Activated CD8-positive, alpha-beta T cell treated with anti-CD3 and anti-CD28 coated beads, Interleukin-2, amount 10 ng/mL, durations not matched to agents 7 days and 5 days (primary cell): ENCODE measurements around the gene CEP89. TPM values are rescaled to one million over a fixed set of nuclear protein-coding genes. Genes with fewer than 3 reads are reported as not detected.
"Not testable (repeated sequence)": the region's sequence is repeated elsewhere in the genome, so short reads cannot be mapped to it uniquely, and the experiment has no call there.

Experiments
- ATAC-seq: fragments of 150-1000 bp; cut with Tn5 transposase; one replicate; pipeline ENCODE4 v1.10.0; 2021; ENCODE audit warnings: moderate library complexity
- CTCF ChIA-PET: fragments of 350-600 bp; sonication (Branson Sonifier 250); formaldehyde crosslinking; loops from one replicate; lab custom pipeline; 2021; ENCODE audit warnings: antibody characterized with exemption; lab: Charles Lee
- POLR2A ChIA-PET: fragments of 350-600 bp; sonication (Branson Sonifier 250); formaldehyde crosslinking; loops from one replicate; lab custom pipeline; 2021; ENCODE audit warnings: antibody characterized with exemption; lab: Charles Lee
- DNase-seq: peaks from one replicate; pipeline ENCODE4 v3.0.0-alpha.2; 2020
- H3K27ac Mint-ChIP-seq: one replicate; pipeline ENCODE4 v1.8.0; 2021; ENCODE audit warnings: mild to moderate bottlenecking, mixed read lengths
- H3K27me3 Mint-ChIP-seq: one replicate; pipeline ENCODE4 v1.8.0; 2021; ENCODE audit warnings: low read depth, mixed read lengths
- H3K36me3 Mint-ChIP-seq: one replicate; pipeline ENCODE4 v1.8.0; 2021; ENCODE audit warnings: low read depth, mixed read lengths
- H3K4me1 Mint-ChIP-seq: one replicate; pipeline ENCODE4 v1.8.0; 2021; ENCODE audit warnings: low read depth, mixed read lengths
- H3K4me3 Mint-ChIP-seq: one replicate; pipeline ENCODE4 v1.8.0; 2021; ENCODE audit warnings: mild to moderate bottlenecking, mixed read lengths
- H3K9me3 Mint-ChIP-seq: one replicate; pipeline ENCODE4 v1.8.0; 2022; ENCODE audit warnings: mixed read lengths; ENCODE audit not compliant: insufficient read depth
- total RNA-seq, 2 experiments: library from RNA; stranded (reverse); gene quantifications; one replicate each; pipeline ENCODE4 v1.2.3, GENCODE V29; 2021

CEP89 gene
- total RNA-seq, 2 experiments from 2014 or later = 20.0 to 23.2 TPM

DNA sequence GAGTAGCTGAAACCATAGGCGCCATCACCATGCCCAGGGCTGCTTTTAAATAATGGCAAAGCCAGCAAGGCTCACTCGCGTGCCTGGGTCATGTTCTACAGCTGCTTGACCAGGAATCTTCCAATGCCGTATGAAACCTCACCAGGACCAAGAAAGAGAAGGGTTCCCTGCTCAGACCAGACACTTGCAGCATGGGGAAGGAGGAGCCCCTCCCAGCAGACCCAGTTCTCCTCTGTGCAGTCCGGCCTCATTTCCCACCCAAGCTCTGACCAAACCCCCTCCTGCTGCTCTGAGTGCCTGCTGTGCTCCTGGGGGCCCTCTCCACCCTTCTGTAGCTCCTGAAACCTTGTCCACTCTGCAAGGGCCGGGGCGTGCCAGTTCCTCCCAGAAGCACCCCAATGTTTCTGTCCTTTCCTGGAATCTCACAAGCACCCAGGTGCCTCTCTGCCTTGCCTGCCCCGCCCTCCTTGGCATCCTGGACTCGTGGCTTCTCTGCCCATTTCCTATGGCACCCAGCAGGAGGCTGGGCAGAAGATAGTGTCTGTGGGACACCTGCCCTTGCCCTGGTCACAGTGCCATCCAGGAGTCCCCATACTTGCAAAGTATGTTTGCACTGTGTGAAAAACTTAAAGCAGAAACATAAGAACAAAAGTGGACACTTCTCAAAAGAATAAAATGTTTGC is 95.4 kb downstream of the CEP89 start:
- CTCF ChIA-PET = no interaction called here
- Mint-ChIP-seq H3K9me3 (no peaks in the 10 kb centered on the region), H3K4me1 (peaks cover 6% of the 10 kb centered on the region), H3K27ac (no peak overlapping the region), H3K36me3 (no peaks in the 10 kb centered on the region), H3K4me3 (no peak overlapping the region), H3K27me3 (no peaks in the 10 kb centered on the region)
- POLR2A ChIA-PET = no interaction called here
- DNase-seq = no peak
- no peak for ATAC-seq

DNA sequence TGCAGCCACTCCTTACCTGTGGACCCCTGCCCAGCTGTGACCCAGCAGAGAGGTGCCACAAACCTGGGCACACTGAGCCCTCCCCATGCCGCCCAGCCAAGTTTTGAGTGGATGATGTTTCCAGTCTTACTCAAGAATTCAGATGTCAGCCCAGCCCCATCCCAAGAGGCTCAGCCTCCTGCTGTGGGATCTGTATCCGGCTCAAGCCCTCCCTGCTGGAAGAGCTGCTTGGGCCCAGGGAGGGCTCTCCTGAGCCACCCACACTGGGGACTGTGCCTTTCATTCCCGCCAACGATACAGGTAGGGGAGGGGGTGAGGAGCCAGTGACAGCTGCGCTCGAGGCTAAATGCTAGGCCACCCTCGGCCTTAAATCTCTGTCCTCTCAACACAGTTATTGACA is 96.3 kb downstream of the CEP89 start:
- Mint-ChIP-seq H3K27me3 (no peaks in the 10 kb centered on the region), H3K27ac (no peak overlapping the region), H3K4me1 (peaks cover 6% of the 10 kb centered on the region), H3K4me3 (no peak overlapping the region), H3K36me3 (no peaks in the 10 kb centered on the region), H3K9me3 (no peaks in the 10 kb centered on the region)
- no peak for DNase-seq
- ChIA-PET POLR2A (no interaction called here), CTCF (no interaction called here)
- ATAC-seq = no peak

DNA sequence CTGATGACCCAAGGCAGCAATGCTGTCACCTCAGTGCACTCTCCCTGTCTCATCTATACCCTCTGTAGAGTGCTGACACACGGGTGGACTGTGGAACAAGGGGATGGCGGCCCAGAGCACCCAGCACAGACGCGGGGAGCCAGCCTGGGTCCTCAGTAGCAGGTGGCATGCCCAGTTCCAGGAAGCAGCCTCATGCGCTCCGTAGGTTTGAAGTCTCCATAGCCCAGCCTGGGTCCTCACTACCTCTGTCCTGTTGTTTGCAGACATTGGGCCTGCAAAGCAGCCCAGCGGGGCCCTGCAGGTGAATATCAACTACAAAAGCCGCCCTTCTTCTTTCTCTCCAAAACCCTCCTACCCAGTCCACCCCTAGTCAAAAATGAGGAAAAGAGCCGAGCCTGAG is 97.2 kb downstream of the CEP89 start:
- H3K4me1 Mint-ChIP-seq = peaks cover 6% of the 10 kb centered on the region

DNA sequence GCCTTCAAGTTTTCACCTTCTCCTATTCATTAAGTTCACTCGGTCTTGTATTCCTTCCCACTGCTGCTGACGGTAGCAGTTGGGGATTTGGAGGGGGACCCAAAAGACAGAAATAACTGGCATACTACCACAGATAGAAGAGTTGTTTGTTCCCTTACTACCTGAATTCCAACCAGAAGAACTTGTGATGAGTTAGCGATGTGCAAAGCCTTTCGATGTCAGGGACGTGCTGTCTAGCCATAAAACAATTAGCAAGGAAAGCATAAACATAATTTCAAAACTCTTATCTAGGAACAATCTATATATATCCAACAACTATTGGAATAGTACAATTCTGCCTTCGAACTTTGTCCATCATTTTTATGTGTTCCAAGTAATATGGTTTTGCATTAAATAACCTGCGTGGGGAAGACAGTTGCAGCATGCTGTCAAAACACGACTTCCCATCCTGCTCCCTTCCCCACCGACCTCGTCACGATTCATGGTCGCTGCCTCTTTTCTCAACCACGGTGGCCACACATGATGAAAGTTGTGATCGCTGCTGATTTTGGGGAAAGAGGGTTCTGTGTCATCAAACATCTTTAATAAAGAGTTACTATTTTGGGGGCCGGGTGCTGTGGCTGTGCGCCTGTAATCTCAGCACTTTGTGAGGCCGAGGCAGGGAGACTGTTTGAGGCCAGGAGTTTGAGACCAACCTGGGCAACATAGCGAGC is 98.4 kb downstream of the CEP89 start:
- POLR2A ChIA-PET = no interaction called here
- H3K4me1 Mint-ChIP-seq = peaks cover 6% of the 10 kb centered on the region
- H3K4me3 Mint-ChIP-seq = no peak overlapping the region
- no peaks in the 10 kb centered on the region for H3K27me3 Mint-ChIP-seq
- CTCF ChIA-PET = no interaction called here
- no peak overlapping the region for H3K27ac Mint-ChIP-seq
- no peak for DNase-seq
- no peaks in the 10 kb centered on the region for H3K9me3 Mint-ChIP-seq
- no peak for ATAC-seq
- H3K36me3 Mint-ChIP-seq = no peaks in the 10 kb centered on the region

More for the DNA sequence above, 97.2 kb downstream of the CEP89 start:
- DNase-seq (no peak), ATAC-seq (no peak)
- H3K36me3 Mint-ChIP-seq = no peaks in the 10 kb centered on the region
- H3K27me3 Mint-ChIP-seq = no peaks in the 10 kb centered on the region
- H3K9me3 Mint-ChIP-seq = no peaks in the 10 kb centered on the region
- CTCF ChIA-PET = no interaction called here
- no peak overlapping the region for H3K4me3 Mint-ChIP-seq
- POLR2A ChIA-PET = no interaction called here
- no peak overlapping the region for H3K27ac Mint-ChIP-seq

DNA sequence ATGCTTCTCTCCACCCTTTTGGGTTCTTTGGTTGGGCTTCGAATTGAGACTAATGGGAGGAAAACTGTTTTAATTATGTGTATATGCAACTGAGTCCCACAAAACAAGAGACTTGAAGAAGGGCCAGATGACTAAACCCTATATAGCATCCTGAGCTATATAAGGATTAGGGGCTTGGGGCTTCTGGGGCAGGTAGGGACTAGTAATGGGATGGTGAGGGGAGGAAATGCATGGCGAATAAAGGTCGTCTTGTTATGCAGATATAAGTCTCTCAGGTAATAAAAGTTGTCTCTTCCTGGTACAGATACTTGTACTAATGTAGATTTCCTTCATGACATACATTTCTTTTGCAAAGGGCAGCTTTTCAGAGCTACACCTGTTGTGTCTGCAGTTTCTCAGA is 99.4 kb downstream of the CEP89 start:
- Mint-ChIP-seq H3K4me3 (no peak overlapping the region), H3K27ac (no peak overlapping the region), H3K4me1 (peaks cover 6% of the 10 kb centered on the region), H3K9me3 (no peaks in the 10 kb centered on the region), H3K27me3 (no peaks in the 10 kb centered on the region), H3K36me3 (no peaks in the 10 kb centered on the region)
- no peak for DNase-seq
- CTCF ChIA-PET = no interaction called here
- ATAC-seq = no peak
- POLR2A ChIA-PET = no interaction called here

DNA sequence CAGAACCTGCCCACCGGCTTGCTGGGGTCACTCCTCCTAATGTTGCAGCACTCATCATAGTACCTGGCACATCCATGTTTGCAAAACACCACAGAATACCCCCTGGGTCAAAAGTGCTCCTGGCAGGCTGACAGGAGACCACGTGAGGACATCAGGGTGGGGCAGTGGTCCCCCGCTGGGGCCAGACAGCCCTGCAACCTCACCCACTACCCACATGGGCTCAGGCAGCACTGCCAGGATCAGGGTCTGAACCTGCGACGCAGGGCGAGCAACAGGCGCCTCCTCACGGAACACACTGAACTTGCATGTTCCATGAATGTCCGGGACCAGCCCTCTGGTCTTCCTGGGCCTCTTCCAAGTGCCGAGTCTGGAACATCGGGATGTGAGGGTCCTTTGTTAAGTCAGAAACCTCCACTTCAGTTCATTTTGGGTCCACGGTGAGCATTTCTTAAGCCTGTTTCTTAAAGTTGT is 100.7 kb downstream of the CEP89 start:
- no peaks in the 10 kb centered on the region for H3K9me3 Mint-ChIP-seq
- no peaks in the 10 kb centered on the region for H3K27me3 Mint-ChIP-seq
- no peaks in the 10 kb centered on the region for H3K36me3 Mint-ChIP-seq
- ChIA-PET CTCF (no interaction called here), POLR2A (no interaction called here)
- H3K4me1 Mint-ChIP-seq = no peaks in the 10 kb centered on the region
- H3K27ac Mint-ChIP-seq = no peak overlapping the region
- ATAC-seq (no peak), DNase-seq (no peak)
- no peak overlapping the region for H3K4me3 Mint-ChIP-seq

DNA sequence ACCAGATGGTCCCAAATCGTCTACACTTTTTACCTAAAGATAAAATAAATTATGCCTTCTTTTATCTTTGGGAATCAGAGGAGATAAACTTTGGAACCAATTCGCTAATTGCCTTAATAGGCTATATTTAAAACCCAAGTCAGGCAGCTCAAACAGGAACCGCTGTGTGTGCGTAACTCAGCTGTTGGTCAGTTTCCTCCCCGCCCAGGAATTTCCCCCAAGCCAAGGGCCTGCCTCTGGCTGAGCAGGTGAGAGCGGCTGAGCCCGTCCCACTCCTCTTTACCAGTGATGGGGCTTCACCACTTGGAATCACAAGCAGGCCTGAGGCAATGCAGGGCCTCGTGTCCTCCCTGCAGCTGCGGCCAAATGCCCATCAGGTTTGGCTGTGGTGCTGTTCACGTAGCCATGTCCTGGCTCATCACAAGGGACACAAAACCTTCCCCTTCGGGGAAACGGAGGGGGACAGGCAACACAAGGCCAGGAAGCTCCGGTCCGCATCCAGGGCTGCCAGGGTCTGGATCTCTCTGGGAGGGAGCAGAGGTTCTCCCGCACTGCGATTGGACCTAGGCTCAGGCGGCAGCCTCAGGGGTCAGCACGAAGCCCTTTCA is 101.7 kb downstream of the CEP89 start:
- Mint-ChIP-seq H3K36me3 (no peaks in the 10 kb centered on the region), H3K9me3 (no peaks in the 10 kb centered on the region), H3K4me1 (no peaks in the 10 kb centered on the region), H3K27ac (no peak overlapping the region), H3K27me3 (no peaks in the 10 kb centered on the region), H3K4me3 (no peak overlapping the region)
- ATAC-seq (no peak), DNase-seq (no peak)
- POLR2A ChIA-PET = no interaction called here
- CTCF ChIA-PET = no interaction called here

DNA sequence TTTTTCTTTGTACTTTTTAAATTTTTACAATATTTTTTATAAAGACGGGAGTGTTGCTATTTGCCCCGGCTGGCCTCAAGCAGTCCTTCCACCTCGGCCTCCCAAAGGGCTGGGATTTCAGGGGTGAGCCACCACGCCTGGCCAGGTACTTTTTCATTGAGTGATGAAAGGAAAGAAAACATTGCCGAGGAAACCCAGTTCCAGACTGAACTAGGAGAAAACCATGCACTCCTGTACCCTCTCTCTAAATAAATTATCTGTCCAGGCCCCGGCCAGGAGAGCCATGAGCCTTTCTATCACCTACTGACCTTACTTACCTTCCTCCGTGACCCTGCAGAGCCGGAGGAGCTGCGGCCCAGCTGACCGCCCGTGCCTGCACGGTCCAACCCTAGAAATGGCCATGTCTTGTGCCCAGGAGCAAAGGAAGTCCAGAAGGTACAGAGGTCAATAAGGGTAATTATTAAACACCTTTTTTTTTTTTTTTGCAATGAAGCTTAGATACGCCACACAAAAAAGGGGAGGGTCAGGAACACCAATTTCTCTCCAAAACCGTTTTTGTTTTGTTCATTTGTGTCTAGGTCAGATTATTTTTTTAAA is 102.3 kb downstream of the CEP89 start, which contains the start of gene SLC7A9:
SLC7A9 (minus strand) TSS at position 399 of the 597 bp plus-strand sequence. CDS start 1,233 bp downstream, outside the sequence.
- no peak within 1 kb of the TSS for H3K4me3 Mint-ChIP-seq
- H3K27ac Mint-ChIP-seq = no peak within 1 kb of the TSS
- no peaks in the 10 kb centered on the region for H3K27me3 Mint-ChIP-seq
- H3K9me3 Mint-ChIP-seq = no peaks in the 10 kb centered on the region
- DNase-seq = no peak
- ATAC-seq = no peak
- CTCF ChIA-PET = no interaction called here
- POLR2A ChIA-PET = no interaction called here
- no peaks in the 10 kb centered on the region for H3K36me3 Mint-ChIP-seq
- no peaks in the 10 kb centered on the region for H3K4me1 Mint-ChIP-seq

DNA sequence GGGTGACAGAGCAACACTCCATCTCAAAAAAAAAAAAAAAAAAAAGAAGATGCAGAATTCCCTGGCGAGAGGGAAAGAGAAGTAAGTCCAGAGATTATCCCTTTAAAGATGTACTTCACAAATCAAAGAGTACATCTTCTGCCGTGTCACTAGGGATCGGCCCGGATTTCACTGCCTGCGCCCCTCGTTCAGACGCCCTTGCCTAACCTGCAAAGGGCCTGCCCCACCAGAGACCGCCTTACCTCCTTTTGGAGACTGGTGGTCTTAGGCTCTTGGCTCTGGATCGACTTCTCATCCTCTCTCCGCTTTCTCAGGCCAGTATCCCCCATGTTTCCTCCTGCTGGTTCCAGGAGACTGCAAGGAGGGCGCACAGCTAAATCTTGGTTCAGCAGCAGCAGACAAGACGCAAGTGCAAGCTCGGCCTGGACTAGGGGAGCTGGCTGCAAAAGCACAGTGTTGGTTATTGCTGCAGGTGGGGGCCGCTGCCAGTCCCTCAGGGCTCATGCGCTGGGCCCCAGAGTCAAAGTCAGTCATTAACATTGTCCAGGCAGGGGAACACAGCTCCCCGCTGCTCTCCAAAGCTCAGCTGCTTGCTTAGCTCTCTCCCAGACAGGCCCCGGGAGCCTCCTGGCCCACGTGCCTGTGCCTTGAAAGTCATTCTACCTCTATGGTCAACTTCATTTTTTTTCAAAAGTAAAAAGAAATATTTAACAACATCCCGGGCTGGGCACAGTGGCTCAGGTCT is 103.4 kb downstream of the CEP89 start:
- Mint-ChIP-seq H3K27ac (no peak overlapping the region), H3K4me3 (no peak overlapping the region), H3K27me3 (no peaks in the 10 kb centered on the region), H3K4me1 (no peaks in the 10 kb centered on the region), H3K9me3 (no peaks in the 10 kb centered on the region), H3K36me3 (no peaks in the 10 kb centered on the region)
- no peak for DNase-seq
- ATAC-seq = no peak
- CTCF ChIA-PET = no interaction called here
- POLR2A ChIA-PET = no interaction called here

DNA sequence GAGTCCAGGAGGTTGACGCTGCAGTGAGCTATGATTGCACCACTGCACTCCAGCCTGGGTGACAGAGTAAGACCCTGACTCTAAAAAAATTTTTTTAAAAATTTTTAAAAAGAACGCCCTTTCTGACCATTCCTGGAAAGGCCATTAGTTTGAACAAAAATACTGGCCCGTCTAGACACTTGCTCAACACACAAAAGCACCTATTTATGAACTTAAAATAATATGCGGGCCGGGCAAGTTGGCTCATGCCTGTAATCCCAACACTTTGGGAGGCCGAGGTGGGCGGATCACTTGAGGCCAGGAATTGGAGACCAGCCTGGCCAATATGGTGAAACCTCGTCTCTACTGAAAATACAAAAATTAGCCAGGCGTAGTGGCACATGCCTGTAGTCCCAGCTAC is 104.3 kb downstream of the CEP89 start:
- DNase-seq, ATAC-seq, H3K36me3 Mint-ChIP-seq, POLR2A ChIA-PET, H3K27me3 Mint-ChIP-seq, H3K27ac Mint-ChIP-seq, H3K4me1 Mint-ChIP-seq, H3K4me3 Mint-ChIP-seq, H3K9me3 Mint-ChIP-seq, CTCF ChIA-PET: not testable (repeated sequence)

DNA sequence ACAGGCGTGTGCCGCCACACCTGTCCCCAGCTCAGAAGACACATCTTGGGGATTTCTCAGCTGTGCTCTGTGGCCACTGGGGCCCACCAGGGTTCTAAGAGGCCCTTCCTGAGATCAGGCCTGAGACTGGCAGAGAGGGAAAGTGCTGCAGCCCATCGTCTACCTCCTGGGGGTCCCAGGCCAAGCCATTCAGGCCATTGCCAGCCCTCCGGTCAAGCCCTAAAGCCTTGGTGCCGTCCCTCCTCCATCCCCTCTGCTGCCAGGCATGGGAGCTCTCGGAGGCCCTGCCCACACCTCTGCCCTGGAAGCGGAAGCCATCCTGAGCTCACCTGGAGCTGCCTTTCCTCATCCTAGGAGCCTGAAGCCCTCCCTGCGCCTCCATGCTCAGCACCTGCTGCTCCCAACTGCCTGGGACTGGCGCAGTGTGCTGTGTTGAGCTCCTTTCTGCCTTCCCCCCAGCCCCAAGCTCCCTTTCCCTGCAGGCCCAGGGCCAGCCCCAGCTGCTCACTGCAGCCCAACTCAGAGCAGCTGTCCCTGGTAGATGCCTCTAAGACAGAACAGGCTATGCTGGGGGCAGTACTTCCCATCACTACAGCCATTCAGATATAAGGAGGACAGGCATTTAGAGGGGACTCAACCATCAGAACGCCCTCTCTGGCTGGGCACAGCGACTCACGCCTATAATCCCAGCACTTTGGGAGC is 105.0 kb downstream of the CEP89 start:
- POLR2A ChIA-PET = no interaction called here
- Mint-ChIP-seq H3K9me3 (no peaks in the 10 kb centered on the region), H3K4me1 (no peaks in the 10 kb centered on the region), H3K27ac (no peak overlapping the region), H3K36me3 (no peaks in the 10 kb centered on the region), H3K4me3 (no peak overlapping the region), H3K27me3 (no peaks in the 10 kb centered on the region)
- no peak for ATAC-seq
- CTCF ChIA-PET = no interaction called here
- DNase-seq = no peak
